B cell (primary cell): ENCODE measurements around the gene KDM5B. TPM values are rescaled to one million over a fixed set of nuclear protein-coding genes. Genes with fewer than 3 reads are reported as not detected.

Source experiments
- ATAC-seq: fragments of 200-7000 bp; cut with Tn5 transposase; one replicate; pipeline ENCODE4 v1.10.0; 2021; ENCODE audit warnings: low read depth, mild to moderate bottlenecking, moderate number of reproducible peaks, moderate library complexity
- CTCF ChIA-PET: fragments of 350-600 bp; sonication (Branson Sonifier 250); formaldehyde crosslinking; loops from one replicate; lab custom pipeline; 2021; ENCODE audit warnings: antibody characterized with exemption, inconsistent platforms; lab: Charles Lee
- POLR2A ChIA-PET: fragments of 350-600 bp; sonication (Branson Sonifier 250); formaldehyde crosslinking; loops from one replicate; lab custom pipeline; 2021; ENCODE audit warnings: antibody characterized with exemption; lab: Charles Lee
- DNase-seq: peaks from one replicate; pipeline ENCODE4 v3.0.0; 2013
- H2AFZ ChIP-seq: 2 replicates; pipeline ENCODE4 v1.6.1; 2012; ENCODE audit warnings: mild to moderate bottlenecking, low read depth, low read length; ENCODE audit not compliant: insufficient read depth, poor library complexity, severe bottlenecking
- H3K27ac ChIP-seq, 2 donors: 1 replicate in 1 of 2; 2 replicates in 1 of 2; pipeline ENCODE4 v1.5.1; 2012 to 2013; ENCODE audit warnings: low read length in 2 of 2, mild to moderate bottlenecking in 2 of 2, moderate library complexity in 1 of 2
- H3K27me3 ChIP-seq, 4 experiments: fragments of 200-600 bp in 1 of 4; sonication (generic) in 1 of 4; replicated peaks in 1 of 4; 1 replicate in 2 of 4; 2 replicates in 2 of 4; pipeline versions ENCODE4 v1.6.1 to v1.7.0; 2013 to 2016; ENCODE audit warnings: low read length in 3 of 4, mild to moderate bottlenecking in 2 of 4, mixed read lengths in 1 of 4, moderate library complexity in 1 of 4; ENCODE audit not compliant: insufficient read depth in 4 of 4, control insufficient read depth in 3 of 4; ENCODE audit errors: control extremely low read depth in 1 of 4
- H3K36me3 ChIP-seq, 2 experiments: replicated peaks in 1 of 2; 1 replicate in 1 of 2; 2 replicates in 1 of 2; pipeline versions ENCODE4 v1.6.1 to v1.7.1; 2013; ENCODE audit warnings: low read length in 1 of 2; ENCODE audit not compliant: insufficient read depth in 2 of 2, control insufficient read depth in 1 of 2; ENCODE audit errors: control extremely low read depth in 1 of 2, extremely low read depth in 1 of 2
- H3K4me1 ChIP-seq, 2 donors: fragments of 200-600 bp in 1 of 2; sonication (generic) in 1 of 2; 1 replicate in 1 of 2; 2 replicates in 1 of 2; pipeline versions ENCODE4 v1.5.1 to v1.6.1; 2013 to 2017; ENCODE audit warnings: low read length in 2 of 2; ENCODE audit not compliant: control insufficient read depth in 2 of 2, insufficient read depth in 2 of 2
- H3K4me2 ChIP-seq: replicated peaks from 2 replicates; pipeline ENCODE3; 2012; ENCODE audit warnings: mild to moderate bottlenecking, low read depth, low read length; ENCODE audit not compliant: poor library complexity, severe bottlenecking
- H3K4me3 ChIP-seq, 5 experiments: fragments of 200-600 bp in 1 of 5; sonication (generic) in 1 of 5; 1 replicate in 3 of 5; 2 replicates in 2 of 5; pipeline versions ENCODE4 v1.5.1 to v1.7.0; 2011 to 2016; ENCODE audit warnings: low read length in 4 of 5, mild to moderate bottlenecking in 4 of 5, low read depth in 2 of 5, control low read depth in 1 of 5, moderate library complexity in 1 of 5; ENCODE audit not compliant: insufficient read depth in 1 of 5; ENCODE audit errors: control extremely low read depth in 1 of 5, extremely low read depth in 1 of 5
- H3K79me2 ChIP-seq: fragments of 200-600 bp; sonication (generic); one replicate; pipeline ENCODE4 v1.6.0; 2016; ENCODE audit warnings: low read length; ENCODE audit not compliant: control insufficient read depth, insufficient read depth
- H3K9ac ChIP-seq: fragments of 200-600 bp; sonication (generic); 2 replicates; pipeline ENCODE4 v1.6.1; 2017; ENCODE audit warnings: mild to moderate bottlenecking, low read length, moderate library complexity
- H3K9me3 ChIP-seq, 3 donors: one replicate each; pipeline versions ENCODE4 v1.6.1 to v1.7.1; 2013; ENCODE audit warnings: low read length in 2 of 3; ENCODE audit not compliant: control insufficient read depth in 2 of 3, insufficient read depth in 1 of 3; ENCODE audit errors: control extremely low read depth in 1 of 3
- H4K20me1 ChIP-seq: 2 replicates; pipeline ENCODE4 v1.6.0; 2012; ENCODE audit warnings: mild to moderate bottlenecking, low read length; ENCODE audit not compliant: insufficient read depth, control insufficient read depth, poor library complexity, severe bottlenecking
- H3K27ac Mint-ChIP-seq: one replicate; pipeline ENCODE4 v1.8.0; 2021; ENCODE audit warnings: mixed read lengths
- H3K27me3 Mint-ChIP-seq: one replicate; pipeline ENCODE4 v1.8.0; 2021; ENCODE audit warnings: mixed read lengths
- H3K4me1 Mint-ChIP-seq: one replicate; pipeline ENCODE4 v1.8.0; 2021; ENCODE audit warnings: mixed read lengths
- H3K4me3 Mint-ChIP-seq: one replicate; pipeline ENCODE4 v1.8.0; 2021; ENCODE audit warnings: mixed read lengths
- H3K9me3 Mint-ChIP-seq: one replicate; pipeline ENCODE4 v1.8.0; 2022; ENCODE audit warnings: mixed read lengths; ENCODE audit not compliant: insufficient read depth
- EZH2 ChIP-seq: IDR thresholded peaks from 2 replicates; pipeline ENCODE4 v1.6.1; 2012; ENCODE audit warnings: borderline replicate concordance, low read depth, mild to moderate bottlenecking, moderate library complexity, low read length; ENCODE audit not compliant: insufficient read depth, poor library complexity, severe bottlenecking
- WGBS: methylation state at CpG from one replicate; pipeline ENCODE4 v1.1.5; 2013; ENCODE audit warnings: missing lambda C conversion rate; ENCODE audit not compliant: insufficient coverage; 5-methylcytosine and 5-hydroxymethylcytosine counted together
- intact Hi-C: fragments of 100-400 bp; cut with micrococcal nuclease; formaldehyde crosslinking; loops from one replicate; pipeline ENCODE4 v1.10.0; 2022
- polyA plus RNA-seq: library from polyadenylated mRNA; depleted of rRNA; stranded (reverse); fragments of >200 nt; gene quantifications from 2 replicates; pipeline ENCODE4 v1.2.3, GENCODE V29; 2012
- total RNA-seq, 2 donors: library from RNA; stranded (reverse); fragments of 120-200 nt in 1 of 2; gene quantifications; 1 replicate in 1 of 2; 2 replicates in 1 of 2; pipeline versions ENCODE4 v1.2.3 to v1.2.4, GENCODE V29; 2013 to 2022
- TF ChIP-seq, protein P1 (sequence below): fragments of 200-600 bp; IDR thresholded peaks from one replicate; pipeline ENCODE4 v1.8.0; 2022; ENCODE audit warnings: antibody characterized with exemption, mild to moderate bottlenecking

The KDM5B gene
- total and polyA plus RNA-seq, 2 donors (not counting 1 experiment from before 2014, with no cell fraction given) = 11.2 to 62.7 TPM

GRCh38 chr1:202802034-202802433 lies 6.2 kb downstream of the KDM5B start:
- peaks cover 62% of the 10 kb centered on the region for H4K20me1 ChIP-seq
- no peaks in the 10 kb centered on the region for H3K36me3 ChIP-seq
- no peaks in the 10 kb centered on the region for H3K27me3 ChIP-seq
- Mint-ChIP-seq H3K9me3 (no peaks in the 10 kb centered on the region), H3K27ac (no peak overlapping the region), H3K4me1 (peaks cover 55% of the 10 kb centered on the region), H3K4me3 (no peak overlapping the region), H3K27me3 (no peaks in the 10 kb centered on the region)
- H2AFZ ChIP-seq = no peak overlapping the region
- no peak overlapping the region for H3K4me2 ChIP-seq
- peaks cover 99% of the 10 kb centered on the region for H3K79me2 ChIP-seq
- TF ChIP-seq, protein P1, sequence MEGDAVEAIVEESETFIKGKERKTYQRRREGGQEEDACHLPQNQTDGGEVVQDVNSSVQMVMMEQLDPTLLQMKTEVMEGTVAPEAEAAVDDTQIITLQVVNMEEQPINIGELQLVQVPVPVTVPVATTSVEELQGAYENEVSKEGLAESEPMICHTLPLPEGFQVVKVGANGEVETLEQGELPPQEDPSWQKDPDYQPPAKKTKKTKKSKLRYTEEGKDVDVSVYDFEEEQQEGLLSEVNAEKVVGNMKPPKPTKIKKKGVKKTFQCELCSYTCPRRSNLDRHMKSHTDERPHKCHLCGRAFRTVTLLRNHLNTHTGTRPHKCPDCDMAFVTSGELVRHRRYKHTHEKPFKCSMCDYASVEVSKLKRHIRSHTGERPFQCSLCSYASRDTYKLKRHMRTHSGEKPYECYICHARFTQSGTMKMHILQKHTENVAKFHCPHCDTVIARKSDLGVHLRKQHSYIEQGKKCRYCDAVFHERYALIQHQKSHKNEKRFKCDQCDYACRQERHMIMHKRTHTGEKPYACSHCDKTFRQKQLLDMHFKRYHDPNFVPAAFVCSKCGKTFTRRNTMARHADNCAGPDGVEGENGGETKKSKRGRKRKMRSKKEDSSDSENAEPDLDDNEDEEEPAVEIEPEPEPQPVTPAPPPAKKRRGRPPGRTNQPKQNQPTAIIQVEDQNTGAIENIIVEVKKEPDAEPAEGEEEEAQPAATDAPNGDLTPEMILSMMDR = no peak
- no peak for TF ChIP-seq EZH2
- ATAC-seq (no peak), DNase-seq (no peak)
- no peak overlapping the region for H3K27ac ChIP-seq
- 79% methylated on average over 2 of the region's 2 CpGs for WGBS
- ChIA-PET CTCF (no interaction called here), POLR2A (no interaction called here)
- intact Hi-C loops = no loop called here
- H3K9me3 ChIP-seq = no peaks in the 10 kb centered on the region
- H3K9ac ChIP-seq = no peak overlapping the region
- H3K4me3 ChIP-seq = no peak overlapping the region
- H3K4me1 ChIP-seq = peaks cover 23 to 28% of the 10 kb centered on the region in 2 donors

DNA sequence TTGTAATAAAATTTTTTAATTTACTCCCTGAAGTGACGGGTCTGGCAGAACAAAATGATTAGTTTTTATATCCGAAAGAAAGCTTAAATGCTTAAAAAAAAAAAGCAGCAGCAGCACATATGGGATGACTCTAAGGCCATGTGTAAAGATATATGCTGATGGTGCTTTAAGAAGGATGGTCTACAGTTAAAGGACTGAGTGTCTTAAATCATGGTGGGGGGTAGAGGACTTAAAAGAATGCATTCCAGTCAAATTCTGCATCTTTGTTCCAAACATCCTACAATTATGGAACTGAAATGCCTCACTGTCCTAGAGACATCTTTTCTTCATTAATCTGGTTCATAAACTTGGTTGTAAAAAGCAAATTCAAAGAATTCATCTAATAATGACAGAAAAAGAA lies 7.0 kb downstream of the KDM5B start:
- peaks cover 57% of the 10 kb centered on the region for H3K4me1 Mint-ChIP-seq

More for the DNA sequence above, 7.0 kb downstream of the KDM5B start:
- Histone ChIP-seq H3K9ac (no peak overlapping the region), H3K4me3 (no peak overlapping the region), H3K36me3 (no peaks in the 10 kb centered on the region), H3K4me1 (peaks cover 23 to 26% of the 10 kb centered on the region in 2 donors), H3K9me3 (no peaks in the 10 kb centered on the region), H3K27me3 (no peaks in the 10 kb centered on the region), H3K79me2 (peaks cover 99% of the 10 kb centered on the region), H4K20me1 (peaks cover 68% of the 10 kb centered on the region), H3K27ac (no peak overlapping the region), H2AFZ (no peak overlapping the region), H3K4me2 (no peak overlapping the region)
- DNase-seq (no peak), ATAC-seq (no peak)
- WGBS = 90% methylated on average over 2 of the region's 2 CpGs
- H3K27ac Mint-ChIP-seq = no peak overlapping the region
- no peaks in the 10 kb centered on the region for H3K9me3 Mint-ChIP-seq
- intact Hi-C loops = no loop called here
- CTCF ChIA-PET = interaction anchor here (1.1 kb wide), 1 partner anchor 10 kb away, joined by 4 read pairs; no protein-coding TSS in a partner anchor
- POLR2A ChIA-PET = no interaction called here
- no peak overlapping the region for H3K4me3 Mint-ChIP-seq
- no peaks in the 10 kb centered on the region for H3K27me3 Mint-ChIP-seq
- TF ChIP-seq, protein P1 = no peak
- TF ChIP-seq EZH2 = no peak
